ENCODE results near the gene ABL2.
A peak's percentile ranks its signal among the peaks of the same experiment; 100 is the strongest.

The ABL2 gene

DNA sequence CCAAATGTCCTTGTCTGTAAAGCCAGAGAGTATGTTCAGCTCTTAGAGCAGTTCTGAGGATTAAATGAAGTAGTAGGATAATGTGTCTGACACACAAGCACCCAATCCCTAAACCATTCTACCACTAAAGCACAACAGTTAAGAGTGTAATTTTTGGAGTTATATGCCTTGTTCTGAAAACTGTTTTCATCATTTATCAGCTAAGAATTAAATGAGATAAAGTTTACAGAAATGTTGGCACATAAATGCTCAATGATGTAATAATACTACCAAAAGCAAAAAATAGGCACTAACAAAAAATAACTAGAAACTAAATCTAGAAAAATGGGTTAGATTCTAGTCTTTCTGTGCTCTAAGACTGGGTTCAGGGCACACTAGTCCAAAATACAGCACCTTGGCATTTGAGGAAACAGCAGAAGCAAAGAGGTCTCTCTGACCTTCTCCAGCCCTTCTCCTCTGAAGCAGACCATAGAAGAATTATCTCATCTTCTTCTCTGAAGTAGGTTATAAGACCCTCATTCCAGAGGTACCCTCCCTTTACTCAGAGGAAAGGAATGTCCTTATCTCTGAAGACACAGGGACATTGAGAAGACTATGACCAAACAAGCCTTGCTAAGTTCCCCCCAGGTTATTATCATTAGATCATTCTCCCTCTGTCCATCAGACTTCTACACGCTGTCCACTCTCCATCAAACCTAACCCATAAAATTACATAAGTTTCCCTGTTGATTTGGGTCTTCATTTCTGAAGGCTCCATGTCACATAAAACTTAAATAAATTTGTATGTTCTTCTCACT lies 20.6 kb downstream of the ABL2 start:
- Histone ChIP-seq H3K23ac (ENCODE audit: low read length) (no peak overlapping the region), H2AK5ac (ENCODE audit: low read length) (no peak overlapping the region), H4K8ac (ENCODE audit: low read depth, low read length) (no peak overlapping the region), H3K4me1 (ENCODE audit: control insufficient read depth, low read depth, low read length) (no peaks in the 10 kb centered on the region), H4K5ac (ENCODE audit: low read length) (no peak overlapping the region), H2BK15ac (replicated peaks; ENCODE audit: low read depth) (no peak overlapping the region), H3K27ac (ENCODE audit: low read depth, low read length) (no peak overlapping the region), H3K18ac (ENCODE audit: low read length) (no peak overlapping the region), H2BK5ac (ENCODE audit: low read length) (no peak overlapping the region), H3K79me2 (ENCODE audit: control insufficient read depth, insufficient read depth, low read length) (peaks cover 6% of the 10 kb centered on the region), H2BK120ac (ENCODE audit: low read depth, low read length) (no peak overlapping the region), H3K79me1 (ENCODE audit: low read length) (peaks cover 6% of the 10 kb centered on the region), H3K9ac (ENCODE audit: low read length) (no peak overlapping the region), H3K36me3 (ENCODE audit: control insufficient read depth, insufficient read depth, low read length) (no peaks in the 10 kb centered on the region), H3K27me3 (ENCODE audit: insufficient read depth, low read length, poor library complexity) (no peaks in the 10 kb centered on the region), H3K4me3 (ENCODE audit: low read length) (no peak overlapping the region), H3K4me2 (ENCODE audit: low read length) (no peak overlapping the region), H3K4ac (ENCODE audit: low read depth, low read length) (no peak overlapping the region), H3K56ac (ENCODE audit: low read length) (no peak overlapping the region)
- peak; percentile 79 for DNase-seq
- no CpG with 5 or more reads among the region's 1 CpG for WGBS (ENCODE audit: extremely low coverage, insufficient coverage, low lambda C conversion rate)

DNA sequence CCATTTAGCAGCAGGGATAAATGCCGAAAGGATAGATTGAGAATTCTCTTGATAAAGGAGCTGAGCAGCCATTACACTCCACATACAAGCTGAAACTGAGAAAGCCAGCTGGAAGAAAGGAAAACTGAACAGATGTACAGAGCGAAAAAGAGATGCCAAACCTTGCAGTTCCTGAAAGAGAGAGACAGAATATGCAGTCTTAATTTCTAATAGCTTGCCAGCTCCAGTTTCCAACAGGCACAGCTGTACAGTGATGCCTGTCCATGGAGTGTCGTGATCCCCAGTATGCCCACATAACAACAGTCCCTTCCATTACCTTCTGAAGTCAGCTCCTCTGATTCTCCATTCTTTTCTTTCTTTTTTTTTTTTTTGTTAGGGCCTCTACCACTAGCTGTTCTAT lies 22.7 kb downstream of the ABL2 start:
- Histone ChIP-seq H2AK5ac (ENCODE audit: low read length) (no peak overlapping the region), H3K4me3 (ENCODE audit: low read length) (no peak overlapping the region), H3K36me3 (ENCODE audit: control insufficient read depth, insufficient read depth, low read length) (no peaks in the 10 kb centered on the region), H3K27ac (ENCODE audit: low read depth, low read length) (no peak overlapping the region), H3K79me2 (ENCODE audit: control insufficient read depth, insufficient read depth, low read length) (peaks cover 7% of the 10 kb centered on the region), H2BK15ac (replicated peaks; ENCODE audit: low read depth) (no peak overlapping the region), H2BK5ac (ENCODE audit: low read length) (no peak overlapping the region), H3K4me2 (ENCODE audit: low read length) (no peak overlapping the region), H2BK120ac (ENCODE audit: low read depth, low read length) (no peak overlapping the region), H3K23ac (ENCODE audit: low read length) (no peak overlapping the region), H3K79me1 (ENCODE audit: low read length) (peaks cover 2% of the 10 kb centered on the region), H3K4ac (ENCODE audit: low read depth, low read length) (no peak overlapping the region), H3K4me1 (ENCODE audit: control insufficient read depth, low read depth, low read length) (no peaks in the 10 kb centered on the region), H3K18ac (ENCODE audit: low read length) (no peak overlapping the region), H3K27me3 (ENCODE audit: insufficient read depth, low read length, poor library complexity) (no peaks in the 10 kb centered on the region), H3K9ac (ENCODE audit: low read length) (no peak overlapping the region), H4K8ac (ENCODE audit: low read depth, low read length) (no peak overlapping the region), H4K5ac (ENCODE audit: low read length) (no peak overlapping the region), H3K56ac (ENCODE audit: low read length) (no peak overlapping the region)
- no CpG with 5 or more reads among the region's 3 CpGs for WGBS (ENCODE audit: extremely low coverage, insufficient coverage, low lambda C conversion rate)
- DNase-seq, result no peak

DNA sequence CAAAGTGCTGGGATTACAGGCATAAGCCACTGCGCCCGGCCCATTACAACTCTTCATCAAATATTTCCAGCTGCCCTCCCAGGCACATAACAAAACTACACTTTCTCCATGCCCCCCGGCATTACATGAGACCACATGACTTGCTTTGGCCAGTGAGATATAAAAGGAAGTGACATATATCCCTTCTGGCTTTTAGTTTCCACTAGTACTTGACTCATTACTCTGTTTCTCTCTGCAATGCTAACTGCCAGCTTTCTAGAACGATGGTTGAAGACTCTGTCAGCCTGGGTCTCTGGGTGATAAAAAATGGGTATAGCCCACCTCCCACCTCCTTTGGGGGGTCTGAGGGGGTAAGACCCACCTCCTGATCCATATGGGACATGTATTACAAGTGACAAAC lies 24.2 kb downstream of the ABL2 start:
- Histone ChIP-seq H2BK15ac (replicated peaks; ENCODE audit: low read depth) (no peak overlapping the region), H2BK5ac (ENCODE audit: low read length) (no peak overlapping the region), H4K8ac (ENCODE audit: low read depth, low read length) (no peak overlapping the region), H3K9ac (ENCODE audit: low read length) (no peak overlapping the region), H3K79me1 (ENCODE audit: low read length) (peaks cover 5% of the 10 kb centered on the region), H3K36me3 (ENCODE audit: control insufficient read depth, insufficient read depth, low read length) (no peaks in the 10 kb centered on the region), H3K23ac (ENCODE audit: low read length) (no peak overlapping the region), H4K5ac (ENCODE audit: low read length) (no peak overlapping the region), H3K4me2 (ENCODE audit: low read length) (no peak overlapping the region), H3K18ac (ENCODE audit: low read length) (no peak overlapping the region), H2BK120ac (ENCODE audit: low read depth, low read length) (no peak overlapping the region), H3K56ac (ENCODE audit: low read length) (no peak overlapping the region), H3K4ac (ENCODE audit: low read depth, low read length) (no peak overlapping the region), H3K4me1 (ENCODE audit: control insufficient read depth, low read depth, low read length) (no peaks in the 10 kb centered on the region), H3K4me3 (ENCODE audit: low read length) (no peak overlapping the region), H3K79me2 (ENCODE audit: control insufficient read depth, insufficient read depth, low read length) (peaks cover 9% of the 10 kb centered on the region), H2AK5ac (ENCODE audit: low read length) (no peak overlapping the region), H3K27me3 (ENCODE audit: insufficient read depth, low read length, poor library complexity) (no peaks in the 10 kb centered on the region), H3K27ac (ENCODE audit: low read depth, low read length) (no peak overlapping the region)
- WGBS (ENCODE audit: extremely low coverage, insufficient coverage, low lambda C conversion rate), result no CpG with 5 or more reads among the region's 4 CpGs
- DNase-seq, result no peak

DNA sequence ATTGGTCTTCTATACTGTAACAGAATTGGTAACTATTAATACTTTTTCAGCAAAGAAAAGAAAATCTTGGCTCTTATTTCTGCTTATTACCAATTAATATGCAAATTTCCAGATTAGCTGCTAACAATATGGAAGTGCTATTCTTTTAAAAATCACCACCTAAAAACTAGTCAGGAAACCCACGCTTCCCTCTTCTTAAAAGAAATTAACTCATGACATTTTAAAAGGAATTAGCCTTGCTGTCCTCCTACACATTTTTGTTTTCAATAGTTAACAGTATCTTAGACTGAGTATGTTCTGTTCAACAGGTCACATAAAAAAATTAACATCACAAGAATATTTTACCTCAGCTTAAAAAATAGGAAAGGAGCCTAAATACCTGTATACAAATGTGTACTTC lies 27.3 kb downstream of the ABL2 start:
- Histone ChIP-seq H3K9ac (ENCODE audit: low read length) (no peak overlapping the region), H2BK120ac (ENCODE audit: low read depth, low read length) (no peak overlapping the region), H3K27ac (ENCODE audit: low read depth, low read length) (no peak overlapping the region), H3K23ac (ENCODE audit: low read length) (no peak overlapping the region), H3K79me1 (ENCODE audit: low read length) (peaks cover 5% of the 10 kb centered on the region), H3K4me2 (ENCODE audit: low read length) (no peak overlapping the region), H3K56ac (ENCODE audit: low read length) (no peak overlapping the region), H4K8ac (ENCODE audit: low read depth, low read length) (no peak overlapping the region), H3K4ac (ENCODE audit: low read depth, low read length) (no peak overlapping the region), H4K5ac (ENCODE audit: low read length) (no peak overlapping the region), H2AK5ac (ENCODE audit: low read length) (no peak overlapping the region), H3K4me1 (ENCODE audit: control insufficient read depth, low read depth, low read length) (no peaks in the 10 kb centered on the region), H3K27me3 (ENCODE audit: insufficient read depth, low read length, poor library complexity) (no peaks in the 10 kb centered on the region), H2BK15ac (replicated peaks; ENCODE audit: low read depth) (no peak overlapping the region), H3K79me2 (ENCODE audit: control insufficient read depth, insufficient read depth, low read length) (peaks cover 9% of the 10 kb centered on the region), H3K4me3 (ENCODE audit: low read length) (no peak overlapping the region), H3K36me3 (ENCODE audit: control insufficient read depth, insufficient read depth, low read length) (no peaks in the 10 kb centered on the region), H2BK5ac (ENCODE audit: low read length) (no peak overlapping the region), H3K18ac (ENCODE audit: low read length) (no peak overlapping the region)
- DNase-seq, result no peak
- no CpG with 5 or more reads among the region's 1 CpG for WGBS (ENCODE audit: extremely low coverage, insufficient coverage, low lambda C conversion rate)

DNA sequence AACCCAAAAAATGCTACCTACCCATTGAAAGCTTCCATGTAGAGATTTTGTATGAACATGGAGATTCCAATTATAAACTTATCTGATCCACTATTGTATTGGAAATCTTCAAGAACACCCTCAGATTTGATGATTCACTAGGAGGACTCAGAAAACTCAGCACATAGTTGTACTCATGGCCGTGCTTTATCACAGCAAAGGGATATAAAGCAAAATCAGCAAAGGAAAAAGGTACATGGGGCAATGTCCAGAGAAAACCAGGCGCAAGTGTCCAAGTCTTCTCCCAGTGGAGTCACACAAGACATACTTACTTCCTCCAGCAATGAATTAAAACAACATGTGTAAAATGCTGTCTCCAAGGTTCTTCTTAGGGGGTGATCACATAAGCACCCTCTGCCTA lies 28.9 kb downstream of the ABL2 start:
- Histone ChIP-seq H3K56ac (ENCODE audit: low read length) (no peak overlapping the region), H3K9ac (ENCODE audit: low read length) (no peak overlapping the region), H3K4ac (ENCODE audit: low read depth, low read length) (no peak overlapping the region), H3K79me2 (ENCODE audit: control insufficient read depth, insufficient read depth, low read length) (peaks cover 6% of the 10 kb centered on the region), H2AK5ac (ENCODE audit: low read length) (no peak overlapping the region), H3K36me3 (ENCODE audit: control insufficient read depth, insufficient read depth, low read length) (no peaks in the 10 kb centered on the region), H2BK120ac (ENCODE audit: low read depth, low read length) (no peak overlapping the region), H3K4me1 (ENCODE audit: control insufficient read depth, low read depth, low read length) (no peaks in the 10 kb centered on the region), H3K27me3 (ENCODE audit: insufficient read depth, low read length, poor library complexity) (no peaks in the 10 kb centered on the region), H3K23ac (ENCODE audit: low read length) (no peak overlapping the region), H4K5ac (ENCODE audit: low read length) (no peak overlapping the region), H2BK15ac (replicated peaks; ENCODE audit: low read depth) (no peak overlapping the region), H4K8ac (ENCODE audit: low read depth, low read length) (no peak overlapping the region), H3K4me2 (ENCODE audit: low read length) (no peak overlapping the region), H3K18ac (ENCODE audit: low read length) (no peak overlapping the region), H3K79me1 (ENCODE audit: low read length) (peaks cover 3% of the 10 kb centered on the region), H3K4me3 (ENCODE audit: low read length) (no peak overlapping the region), H3K27ac (ENCODE audit: low read depth, low read length) (no peak overlapping the region), H2BK5ac (ENCODE audit: low read length) (no peak overlapping the region)
- DNase-seq, result no peak
- WGBS (ENCODE audit: extremely low coverage, insufficient coverage, low lambda C conversion rate), result no CpG with 5 or more reads among the region's 2 CpGs
